Measurements from ENCODE around the gene VPS4B. TPM values are rescaled to one million over a fixed set of nuclear protein-coding genes. Genes with fewer than 3 reads are reported as not detected.

The VPS4B gene
- total RNA-seq, 4 donors from 2014 or later, result 36.0 to 50.5 (median 40.9) TPM

- Histone ChIP-seq H3K27ac (no peak overlapping the region), H3K36me3 (peaks cover 39 to 54% of the 10 kb centered on the region in 2 donors), H3K4me3 (replicated peaks in 1 of 3) (no peak overlapping the region), H3K27me3 (no peaks in the 10 kb centered on the region), H3K9me3 (no peaks in the 10 kb centered on the region), H3K4me1 (peaks cover 0 to 21% of the 10 kb centered on the region in 2 donors)
- TF ChIP-seq CTCF (IDR thresholded peaks at IDR 0.05) (no peak), POLR2A (IDR thresholded peaks at IDR 0.05) (no peak)
- 96 to 97% methylated on average over 7 of the region's 7 CpGs for WGBS, 2 donors
- no peak for DNase-seq
- intact Hi-C loops (cut with DNase I), result no loop called here
Measured at GRCh38 chr18:63348508-63349136, 73.7 kb downstream of the VPS4B start.

GRCh38 chr18:63346480-63347183 lies 75.6 kb downstream of the VPS4B start:
- Histone ChIP-seq H3K27ac (peak overlapping the region in 1 of 3 donors; percentile 4), H3K4me3 (replicated peaks in 1 of 3) (no peak overlapping the region), H3K27me3 (no peaks in the 10 kb centered on the region), H3K36me3 (peaks cover 26 to 39% of the 10 kb centered on the region in 2 donors), H3K9me3 (no peaks in the 10 kb centered on the region), H3K4me1 (peaks cover 0 to 21% of the 10 kb centered on the region in 2 donors)
- TF ChIP-seq CTCF (IDR thresholded peaks at IDR 0.05), result no peak
- no peak for TF ChIP-seq POLR2A (IDR thresholded peaks at IDR 0.05)
- 96 to 97% methylated on average over 7 of the region's 7 CpGs for WGBS, 2 donors
- DNase-seq, result no peak
- intact Hi-C loops (cut with DNase I), result no loop called here

GRCh38 chr18:63346031-63346430 lies 76.2 kb downstream of the VPS4B start:
- intact Hi-C loops (cut with DNase I), result no loop called here
- Histone ChIP-seq H3K27ac (peak overlapping the region in 1 of 3 donors; percentile 4), H3K4me3 (replicated peaks in 1 of 3) (no peak overlapping the region), H3K36me3 (peaks cover 20 to 33% of the 10 kb centered on the region in 2 donors), H3K9me3 (no peaks in the 10 kb centered on the region), H3K4me1 (peaks cover 0 to 21% of the 10 kb centered on the region in 2 donors), H3K27me3 (no peaks in the 10 kb centered on the region)
- peak in 1 of 2 donors; percentile 17 for DNase-seq
- no peak for TF ChIP-seq CTCF (IDR thresholded peaks at IDR 0.05)
- TF ChIP-seq POLR2A (IDR thresholded peaks at IDR 0.05), result no peak
- 57 to 67% methylated on average over 7 of the region's 7 CpGs for whole genome bisulfite sequencing, 2 donors

- Histone ChIP-seq H3K36me3 (peaks cover 9 to 22% of the 10 kb centered on the region in 2 donors), H3K4me3 (replicated peaks in 1 of 3) (no peak overlapping the region), H3K27me3 (no peaks in the 10 kb centered on the region), H3K27ac (peak overlapping the region in 2 of 3 donors; percentile 20 to 36), H3K9me3 (no peaks in the 10 kb centered on the region), H3K4me1 (peaks cover 0 to 21% of the 10 kb centered on the region in 2 donors)
- WGBS, 2 donors, result 30 to 37% methylated on average over 2 of the region's 2 CpGs
- intact Hi-C loops (cut with DNase I), result no loop called here
- no peak for TF ChIP-seq POLR2A (IDR thresholded peaks at IDR 0.05)
- peak; percentile 30 to 50 for DNase-seq
Measured at GRCh38 chr18:63344918-63345317, 77.4 kb downstream of the VPS4B start.

- 89 to 92% methylated on average over 5 of the region's 5 CpGs for WGBS, 2 donors
- TF ChIP-seq CTCF (IDR thresholded peaks at IDR 0.05), result no peak
- no peak for TF ChIP-seq POLR2A (IDR thresholded peaks at IDR 0.05)
- DNase-seq, result no peak
- no peaks in the 10 kb centered on the region for H3K9me3 ChIP-seq
- H3K27me3 ChIP-seq, result no peaks in the 10 kb centered on the region
- peak overlapping the region in 1 of 3 donors; percentile 36 for H3K27ac ChIP-seq
- H3K4me1 ChIP-seq, result peaks cover 0 to 21% of the 10 kb centered on the region in 2 donors
- peaks cover 4 to 16% of the 10 kb centered on the region in 2 donors for H3K36me3 ChIP-seq
- H3K4me3 ChIP-seq (replicated peaks in 1 of 3), result no peak overlapping the region
- intact Hi-C loops (cut with DNase I), result no loop called here
Measured at GRCh38 chr18:63344263-63344662, 78.0 kb downstream of the VPS4B start.
